Naive B cell (primary cell): ENCODE data around the gene HS3ST3B1. TPM values are rescaled to one million over a fixed set of nuclear protein-coding genes. Genes with fewer than 3 reads are reported as not detected.
A peak's percentile ranks its signal among the peaks of the same experiment; 100 is the strongest.

Source experiments
- ATAC-seq, 2 donors: fragments of 150-1000 bp; cut with Tn5 transposase; 2 replicates each; pipeline ENCODE4 v1.10.0; 2021; ENCODE audit warnings: low read depth in 2 of 2, mild to moderate bottlenecking in 2 of 2, moderate library complexity in 2 of 2
- DNase-seq: peaks from one replicate; pipeline ENCODE4 v3.0.0; 2022
- H3K27ac Mint-ChIP-seq, 6 donors: one replicate each; pipeline ENCODE4 v1.8.0; 2020 to 2022; ENCODE audit warnings: mild to moderate bottlenecking in 6 of 6, mixed read lengths in 6 of 6, moderate library complexity in 5 of 6, inconsistent platforms in 2 of 6
- H3K27me3 Mint-ChIP-seq, 3 donors: one replicate each; pipeline ENCODE4 v1.8.0; 2021 to 2022; ENCODE audit warnings: mixed read lengths in 3 of 3, mild to moderate bottlenecking in 1 of 3
- H3K36me3 Mint-ChIP-seq, 2 donors: one replicate each; pipeline ENCODE4 v1.8.0; 2020 to 2022; ENCODE audit warnings: mixed read lengths in 2 of 2, inconsistent platforms in 1 of 2, mild to moderate bottlenecking in 1 of 2
- H3K4me1 Mint-ChIP-seq, 3 donors: one replicate each; pipeline ENCODE4 v1.8.0; 2020 to 2022; ENCODE audit warnings: mixed read lengths in 3 of 3, inconsistent platforms in 1 of 3, mild to moderate bottlenecking in 1 of 3, moderate library complexity in 1 of 3
- H3K4me3 Mint-ChIP-seq, 8 donors: one replicate each; pipeline ENCODE4 v1.8.0; 2020 to 2022; ENCODE audit warnings: mild to moderate bottlenecking in 8 of 8, mixed read lengths in 8 of 8, moderate library complexity in 8 of 8, inconsistent platforms in 2 of 8
- H3K9me3 Mint-ChIP-seq, 7 donors: one replicate each; pipeline ENCODE4 v1.8.0; 2020 to 2022; ENCODE audit warnings: mixed read lengths in 7 of 7, mild to moderate bottlenecking in 5 of 7, inconsistent platforms in 2 of 7, moderate library complexity in 1 of 7
- polyA plus RNA-seq, 6 donors: library from polyadenylated mRNA; unstranded; fragments of 300-500 nt; fragmentation: Illumina TruSeq; gene quantifications; one replicate each; pipeline ENCODE4 v1.2.3, GENCODE V29; 2021; ENCODE audit warnings: low read depth in 6 of 6

Gene HS3ST3B1
- polyA plus RNA-seq, 6 donors from 2014 or later = 0.22 to 3.1 (median 2.6) TPM

GRCh38 chr17:14331982-14332298 is 31.1 kb downstream of the HS3ST3B1 start:
- ATAC-seq (no peak), DNase-seq (no peak)
- H3K36me3 Mint-ChIP-seq = no peaks in the 10 kb centered on the region
- no peak overlapping the region for H3K4me3 Mint-ChIP-seq
- H3K4me1 Mint-ChIP-seq = peaks cover 0 to 24% (median 19%) of the 10 kb centered on the region in 3 donors
- no peaks in the 10 kb centered on the region for H3K9me3 Mint-ChIP-seq
- peaks cover 0 to 3% (median 0%) of the 10 kb centered on the region in 3 donors for H3K27me3 Mint-ChIP-seq
- H3K27ac Mint-ChIP-seq = peak overlapping the region in 1 of 6 donors; percentile 82

GRCh38 chr17:14332331-14332730 is 31.4 kb downstream of the HS3ST3B1 start:
- Mint-ChIP-seq H3K27ac (no peak overlapping the region), H3K36me3 (no peaks in the 10 kb centered on the region), H3K4me1 (peaks cover 0 to 24% (median 19%) of the 10 kb centered on the region in 3 donors), H3K27me3 (peaks cover 0 to 3% (median 0%) of the 10 kb centered on the region in 3 donors), H3K9me3 (no peaks in the 10 kb centered on the region), H3K4me3 (no peak overlapping the region)
- ATAC-seq (no peak), DNase-seq (no peak)

- no peak overlapping the region for H3K27ac Mint-ChIP-seq
- H3K4me3 Mint-ChIP-seq = no peak overlapping the region
- H3K27me3 Mint-ChIP-seq = peaks cover 0 to 6% (median 0%) of the 10 kb centered on the region in 3 donors
- ATAC-seq (no peak), DNase-seq (no peak)
- H3K36me3 Mint-ChIP-seq = no peaks in the 10 kb centered on the region
- H3K4me1 Mint-ChIP-seq = peaks cover 0 to 29% (median 19%) of the 10 kb centered on the region in 3 donors
- no peaks in the 10 kb centered on the region for H3K9me3 Mint-ChIP-seq
These were observed 32.6 kb downstream of the HS3ST3B1 start for GRCh38 chr17:14333506-14333905.

GRCh38 chr17:14334276-14334840 is 33.5 kb downstream of the HS3ST3B1 start:
- H3K9me3 Mint-ChIP-seq = no peaks in the 10 kb centered on the region
- H3K4me1 Mint-ChIP-seq = peaks cover 0 to 28% (median 20%) of the 10 kb centered on the region in 3 donors
- H3K27me3 Mint-ChIP-seq = peaks cover 0 to 13% (median 0%) of the 10 kb centered on the region in 3 donors
- ATAC-seq = no peak
- no peak overlapping the region for H3K4me3 Mint-ChIP-seq
- H3K27ac Mint-ChIP-seq = no peak overlapping the region
- no peak for DNase-seq
- H3K36me3 Mint-ChIP-seq = peaks cover 0 to 8% of the 10 kb centered on the region in 2 donors

GRCh38 chr17:14334919-14335318 is 34.0 kb downstream of the HS3ST3B1 start:
- Mint-ChIP-seq H3K36me3 (peaks cover 0 to 12% of the 10 kb centered on the region in 2 donors), H3K4me3 (no peak overlapping the region), H3K27ac (peak overlapping the region in 1 of 6 donors; percentile 37), H3K4me1 (peaks cover under 1 to 30% (median 20%) of the 10 kb centered on the region in 3 donors), H3K9me3 (no peaks in the 10 kb centered on the region), H3K27me3 (peaks cover 0 to 18% (median 0%) of the 10 kb centered on the region in 3 donors)
- DNase-seq (no peak), ATAC-seq (no peak)

- Mint-ChIP-seq H3K4me1 (peaks cover 14 to 34% (median 29%) of the 10 kb centered on the region in 3 donors), H3K36me3 (peaks cover 0 to 12% of the 10 kb centered on the region in 2 donors), H3K27ac (no peak overlapping the region), H3K4me3 (no peak overlapping the region), H3K27me3 (peaks cover 0 to 29% (median 0%) of the 10 kb centered on the region in 3 donors), H3K9me3 (no peaks in the 10 kb centered on the region)
- ATAC-seq = no peak
- DNase-seq = no peak
These were observed 35.5 kb downstream of the HS3ST3B1 start for GRCh38 chr17:14336418-14336817.

- Mint-ChIP-seq H3K4me1 (peaks cover 16 to 34% (median 26%) of the 10 kb centered on the region in 3 donors), H3K27ac (no peak overlapping the region), H3K9me3 (no peaks in the 10 kb centered on the region), H3K27me3 (peaks cover 0 to 29% (median 0%) of the 10 kb centered on the region in 3 donors), H3K36me3 (peaks cover 0 to 12% of the 10 kb centered on the region in 2 donors), H3K4me3 (no peak overlapping the region)
- DNase-seq = no peak
- ATAC-seq = no peak
These were observed 36.8 kb downstream of the HS3ST3B1 start for GRCh38 chr17:14337596-14338079.

GRCh38 chr17:14340857-14341754 is 40.2 kb downstream of the HS3ST3B1 start:
- Mint-ChIP-seq H3K27ac (peak overlapping the region in 2 of 6 donors; percentile 67 to 68), H3K9me3 (peaks cover 0 to 7% (median 3%) of the 10 kb centered on the region in 7 donors), H3K4me1 (peaks cover 14 to 26% (median 16%) of the 10 kb centered on the region in 3 donors), H3K36me3 (peaks cover 6 to 22% of the 10 kb centered on the region in 2 donors), H3K4me3 (peak overlapping the region in 1 of 8 donors; percentile 20), H3K27me3 (peaks cover 0 to 34% (median 5%) of the 10 kb centered on the region in 3 donors)
- ATAC-seq = no peak
- DNase-seq = no peak

- Mint-ChIP-seq H3K4me1 (peaks cover 14 to 26% (median 16%) of the 10 kb centered on the region in 3 donors), H3K36me3 (peaks cover 6 to 22% of the 10 kb centered on the region in 2 donors), H3K27ac (no peak overlapping the region), H3K27me3 (peaks cover 0 to 34% (median 9%) of the 10 kb centered on the region in 3 donors), H3K4me3 (no peak overlapping the region), H3K9me3 (peaks cover 0 to 7% (median 3%) of the 10 kb centered on the region in 7 donors)
- no peak for DNase-seq
- no peak for ATAC-seq
These were observed 41.0 kb downstream of the HS3ST3B1 start for GRCh38 chr17:14341866-14342265.

GRCh38 chr17:14346801-14347200 is 45.9 kb downstream of the HS3ST3B1 start:
- H3K27me3 Mint-ChIP-seq = peaks cover 0 to 38% (median 30%) of the 10 kb centered on the region in 3 donors
- no peak overlapping the region for H3K4me3 Mint-ChIP-seq
- peaks cover 0 to 7% (median 3%) of the 10 kb centered on the region in 7 donors for H3K9me3 Mint-ChIP-seq
- DNase-seq (no peak), ATAC-seq (no peak)
- peak overlapping the region in 1 of 6 donors; percentile 20 for H3K27ac Mint-ChIP-seq
- H3K4me1 Mint-ChIP-seq = peaks cover 4 to 10% (median 8%) of the 10 kb centered on the region in 3 donors
- peaks cover 6 to 16% of the 10 kb centered on the region in 2 donors for H3K36me3 Mint-ChIP-seq

GRCh38 chr17:14351493-14351892 is 50.6 kb downstream of the HS3ST3B1 start:
- H3K4me1 Mint-ChIP-seq = peaks cover 12 to 21% (median 15%) of the 10 kb centered on the region in 3 donors
- DNase-seq (peak; percentile 72), ATAC-seq (peak; percentile 98 to 99)
- no peaks in the 10 kb centered on the region for H3K9me3 Mint-ChIP-seq
- H3K36me3 Mint-ChIP-seq = peaks cover 0 to 6% of the 10 kb centered on the region in 2 donors
- H3K27ac Mint-ChIP-seq = peak overlapping the region; percentile 41 to 82 (median 73)
- peak overlapping the region in 1 of 8 donors; percentile 33 for H3K4me3 Mint-ChIP-seq
- H3K27me3 Mint-ChIP-seq = peaks cover 0 to 38% (median 26%) of the 10 kb centered on the region in 3 donors

GRCh38 chr17:14352136-14352535 is 51.3 kb downstream of the HS3ST3B1 start:
- Mint-ChIP-seq H3K36me3 (peaks cover 0 to 6% of the 10 kb centered on the region in 2 donors), H3K27me3 (peaks cover 0 to 34% (median 24%) of the 10 kb centered on the region in 3 donors), H3K4me3 (peak overlapping the region in 1 of 8 donors; percentile 33), H3K27ac (peak overlapping the region in 4 of 6 donors; percentile 11 to 82 (median 45)), H3K9me3 (no peaks in the 10 kb centered on the region), H3K4me1 (peaks cover 12 to 21% (median 15%) of the 10 kb centered on the region in 3 donors)
- DNase-seq (no peak), ATAC-seq (no peak)

- Mint-ChIP-seq H3K27me3 (peaks cover 0 to 19% (median 8%) of the 10 kb centered on the region in 3 donors), H3K4me3 (no peak overlapping the region), H3K9me3 (no peaks in the 10 kb centered on the region), H3K36me3 (peaks cover 0 to under 1% of the 10 kb centered on the region in 2 donors), H3K4me1 (peaks cover 14 to 25% (median 18%) of the 10 kb centered on the region in 3 donors), H3K27ac (no peak overlapping the region)
- DNase-seq (no peak), ATAC-seq (no peak)
These were observed 53.1 kb downstream of the HS3ST3B1 start for GRCh38 chr17:14353861-14354474.
